Natural killer cell treated with Interleukin-12 subunit alpha and Interleukin-12 subunit beta and Interleukin-15 and Interleukin-18, amount 100 ng/mL, for 72 hours (primary cell): ENCODE results near the gene TLDC2. TPM values are rescaled to one million over a fixed set of nuclear protein-coding genes. Genes with fewer than 3 reads are reported as not detected.
"Not testable (repeated sequence)": the region's sequence is repeated elsewhere in the genome, so short reads cannot be mapped to it uniquely, and the experiment has no call there.

Source experiments
- ATAC-seq, 2 donors: fragments of 150-1000 bp; cut with Tn5 transposase in 1 of 2; sonication (Bioruptor Pico), chemical (Tn5 transposase) in 1 of 2; 2 replicates each; pipeline ENCODE4 v1.10.0; 2021
- DNase-seq: peaks from one replicate; pipeline ENCODE4 v3.0.0; 2022; ENCODE audit warnings: low spot score
- H3K27ac Mint-ChIP-seq, 2 donors: 1 replicate in 1 of 2; 2 replicates in 1 of 2; pipeline ENCODE4 v1.8.0; 2022; ENCODE audit warnings: mixed read lengths in 2 of 2, mild to moderate bottlenecking in 1 of 2, moderate library complexity in 1 of 2
- H3K27me3 Mint-ChIP-seq, 2 donors: 1 replicate in 1 of 2; 2 replicates in 1 of 2; pipeline ENCODE4 v1.8.0; 2022; ENCODE audit warnings: mixed read lengths in 2 of 2
- H3K36me3 Mint-ChIP-seq: one replicate; pipeline ENCODE4 v1.8.0; 2022; ENCODE audit warnings: mixed read lengths
- H3K4me1 Mint-ChIP-seq, 2 donors: 1 replicate in 1 of 2; 2 replicates in 1 of 2; pipeline ENCODE4 v1.8.0; 2022; ENCODE audit warnings: low read depth in 2 of 2, mixed read lengths in 2 of 2, mild to moderate bottlenecking in 1 of 2
- H3K4me3 Mint-ChIP-seq: one replicate; pipeline ENCODE4 v1.8.0; 2022; ENCODE audit warnings: mixed read lengths
- H3K9me3 Mint-ChIP-seq: 2 replicates; pipeline ENCODE4 v1.8.0; 2022; ENCODE audit warnings: mixed read lengths
- total RNA-seq, 2 donors: library from RNA; stranded (reverse); gene quantifications; one replicate each; pipeline ENCODE4 v1.2.3, GENCODE V29; 2022

The TLDC2 gene
- total RNA-seq, 2 donors from 2014 or later = 0.39 TPM; not detected in 1

DNA sequence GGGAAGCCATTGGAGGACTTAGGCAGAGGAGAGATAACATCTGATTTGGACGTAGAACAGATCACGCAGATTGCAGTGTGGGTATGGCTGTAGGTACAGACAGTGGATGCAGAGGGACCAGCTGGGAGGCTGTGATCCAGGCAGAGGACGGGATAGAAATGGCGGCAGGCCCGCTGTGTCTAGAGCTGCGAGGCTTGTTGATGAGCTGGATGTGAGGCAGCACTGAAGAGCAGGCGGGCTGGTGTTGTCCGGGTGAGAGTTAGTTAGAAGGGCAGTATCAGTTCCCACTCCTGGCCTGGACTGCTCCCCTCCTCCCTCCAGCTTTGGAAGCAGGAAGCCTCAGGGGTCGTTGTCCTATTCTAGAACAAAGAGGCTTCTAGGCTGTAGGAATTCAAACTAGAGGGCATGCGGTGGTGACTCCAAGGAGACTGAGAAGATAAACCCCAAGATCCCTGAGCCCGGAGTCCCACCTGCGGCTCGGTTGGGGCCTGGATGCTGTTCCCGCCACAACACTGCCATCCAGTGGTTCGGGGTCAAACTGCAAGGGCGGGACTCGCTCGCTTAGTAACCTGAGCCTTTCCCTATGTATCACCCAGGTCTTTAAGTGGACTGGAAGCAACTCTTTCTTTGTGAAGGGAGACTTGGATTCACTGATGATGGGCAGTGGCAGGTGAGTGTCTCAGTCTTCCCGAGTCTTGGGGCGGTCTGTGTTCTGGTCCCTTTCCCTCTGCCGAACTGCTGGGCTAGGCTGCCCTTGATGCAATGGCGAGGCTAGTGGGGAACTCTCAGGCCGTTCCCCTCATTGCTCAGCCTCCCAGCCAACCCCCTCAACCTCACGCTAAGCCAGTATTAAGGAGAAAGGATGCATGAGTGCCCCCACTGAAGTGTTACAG is 11.2 kb downstream of the TLDC2 start:
- DNase-seq (peak; percentile 76), ATAC-seq (peak; percentile 84)
- Mint-ChIP-seq H3K4me1 (peaks cover 6 to 12% of the 10 kb centered on the region in 2 donors), H3K27ac (peak overlapping the region; percentile 21 to 72), H3K36me3 (peaks cover 6% of the 10 kb centered on the region), H3K4me3 (no peak overlapping the region), H3K27me3 (no peaks in the 10 kb centered on the region), H3K9me3 (no peaks in the 10 kb centered on the region)

- no peak for ATAC-seq
- H3K4me3 Mint-ChIP-seq = no peak overlapping the region
- no peaks in the 10 kb centered on the region for H3K27me3 Mint-ChIP-seq
- no peak for DNase-seq
- peaks cover 6 to 12% of the 10 kb centered on the region in 2 donors for H3K4me1 Mint-ChIP-seq
- H3K9me3 Mint-ChIP-seq = no peaks in the 10 kb centered on the region
- peak overlapping the region in 1 of 2 donors; percentile 21 for H3K27ac Mint-ChIP-seq
- H3K36me3 Mint-ChIP-seq = peaks cover 6% of the 10 kb centered on the region
Measured at GRCh38 chr20:36887752-36888090, 11.8 kb downstream of the TLDC2 start.

- DNase-seq (no peak), ATAC-seq (no peak)
- Mint-ChIP-seq H3K27me3 (no peaks in the 10 kb centered on the region), H3K4me1 (peaks cover 6 to 12% of the 10 kb centered on the region in 2 donors), H3K4me3 (no peak overlapping the region), H3K36me3 (peaks cover 6% of the 10 kb centered on the region), H3K27ac (peak overlapping the region in 1 of 2 donors; percentile 31), H3K9me3 (no peaks in the 10 kb centered on the region)
Measured at GRCh38 chr20:36888880-36889516, 13.1 kb downstream of the TLDC2 start.

GRCh38 chr20:36890586-36890985 is 14.6 kb downstream of the TLDC2 start:
- no peak for ATAC-seq
- no peak for DNase-seq
- peak overlapping the region; percentile 35 to 60 for H3K27ac Mint-ChIP-seq
- peaks cover 10% of the 10 kb centered on the region for H3K36me3 Mint-ChIP-seq
- no peak overlapping the region for H3K4me3 Mint-ChIP-seq
- no peaks in the 10 kb centered on the region for H3K9me3 Mint-ChIP-seq
- no peaks in the 10 kb centered on the region for H3K27me3 Mint-ChIP-seq
- H3K4me1 Mint-ChIP-seq = peaks cover 12 to 14% of the 10 kb centered on the region in 2 donors

GRCh38 chr20:36891211-36891610 is 15.3 kb downstream of the TLDC2 start:
- ATAC-seq = no peak
- Mint-ChIP-seq H3K4me3 (no peak overlapping the region), H3K9me3 (no peaks in the 10 kb centered on the region), H3K27me3 (no peaks in the 10 kb centered on the region), H3K27ac (no peak overlapping the region), H3K36me3 (peaks cover 10% of the 10 kb centered on the region), H3K4me1 (peaks cover 12 to 14% of the 10 kb centered on the region in 2 donors)
- DNase-seq = no peak

DNA sequence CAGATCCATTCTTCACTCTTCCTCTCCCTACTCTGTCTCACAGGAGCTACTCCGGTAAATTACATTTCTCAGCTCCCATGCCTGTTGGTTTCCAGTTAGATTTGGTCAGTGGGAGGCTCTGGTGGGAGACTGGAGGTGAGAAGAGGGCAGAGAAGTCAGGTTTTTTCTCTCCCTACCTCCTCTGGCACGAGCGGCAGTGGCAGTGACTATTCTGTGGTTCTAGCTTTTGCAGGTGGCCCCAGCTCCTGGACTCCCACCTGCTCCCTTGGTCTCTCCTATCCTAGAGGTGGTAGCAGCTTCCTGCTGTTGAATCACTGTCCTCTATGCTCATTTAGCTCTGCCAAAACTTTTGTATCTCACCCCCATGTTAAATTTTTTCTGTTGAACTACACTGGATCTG is 17.9 kb downstream of the TLDC2 start:
- Mint-ChIP-seq H3K4me1 (peaks cover 3 to 8% of the 10 kb centered on the region in 2 donors), H3K36me3 (peaks cover 22% of the 10 kb centered on the region), H3K4me3 (no peak overlapping the region), H3K27ac (no peak overlapping the region), H3K9me3 (no peaks in the 10 kb centered on the region), H3K27me3 (no peaks in the 10 kb centered on the region)
- ATAC-seq (no peak), DNase-seq (no peak)

- H3K27me3 Mint-ChIP-seq = no peaks in the 10 kb centered on the region
- no peak for ATAC-seq
- H3K36me3 Mint-ChIP-seq = peaks cover 26% of the 10 kb centered on the region
- H3K27ac Mint-ChIP-seq = peak overlapping the region; percentile 4 to 35
- no peaks in the 10 kb centered on the region for H3K9me3 Mint-ChIP-seq
- peaks cover 3 to 8% of the 10 kb centered on the region in 2 donors for H3K4me1 Mint-ChIP-seq
- H3K4me3 Mint-ChIP-seq = no peak overlapping the region
- DNase-seq = no peak
Measured at GRCh38 chr20:36895036-36895435, 19.1 kb downstream of the TLDC2 start.

DNA sequence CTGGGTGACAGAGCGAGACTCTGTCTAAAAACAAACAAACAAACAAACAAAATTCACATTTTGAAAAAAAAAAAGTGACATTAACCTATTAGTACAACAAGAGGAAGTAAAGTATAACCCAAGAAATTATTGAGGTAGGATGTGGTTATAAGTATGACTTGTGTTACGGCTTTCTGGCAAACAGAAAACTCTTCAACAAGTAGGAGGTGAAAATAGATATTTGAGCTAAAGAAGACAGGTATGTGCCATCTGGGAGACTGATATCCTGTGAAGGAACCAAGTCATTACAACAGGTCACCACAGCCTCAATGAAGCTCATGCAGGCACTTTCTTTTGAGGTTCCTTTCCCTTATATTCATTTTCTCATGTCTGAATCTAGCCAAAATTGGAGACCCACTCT is 28.8 kb downstream of the TLDC2 start:
- ATAC-seq = no peak
- H3K4me3 Mint-ChIP-seq = no peak overlapping the region

DNA sequence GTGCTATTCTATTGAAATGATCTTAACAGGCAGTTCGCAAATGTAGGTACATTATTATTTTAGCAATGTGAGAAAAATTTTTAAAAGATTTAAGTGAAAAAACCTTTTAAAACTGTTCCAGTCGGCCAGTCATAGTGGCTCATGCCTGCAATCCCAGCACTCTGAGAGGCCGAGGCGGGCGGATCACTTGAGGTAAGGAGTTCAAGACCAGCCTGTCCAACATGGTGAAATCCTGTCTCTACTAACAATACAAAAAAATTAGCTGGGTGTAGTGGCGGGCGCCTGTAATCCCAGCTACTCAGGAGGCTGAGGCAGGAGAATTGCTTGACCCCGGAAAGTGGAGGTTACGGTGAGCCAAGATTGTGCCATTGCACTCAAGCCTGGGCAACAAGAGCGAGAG is 29.6 kb downstream of the TLDC2 start:
- ATAC-seq, DNase-seq, H3K9me3 Mint-ChIP-seq, H3K27me3 Mint-ChIP-seq, H3K4me3 Mint-ChIP-seq, H3K4me1 Mint-ChIP-seq: not testable (repeated sequence)
- Mint-ChIP-seq H3K36me3 (peaks cover 25% of the 10 kb centered on the region), H3K27ac (peak overlapping the region; percentile 77 to 84)

More for the DNA sequence above, 28.8 kb downstream of the TLDC2 start:
- Mint-ChIP-seq H3K9me3 (no peaks in the 10 kb centered on the region), H3K27ac (peak overlapping the region; percentile 77 to 84), H3K27me3 (no peaks in the 10 kb centered on the region), H3K36me3 (peaks cover 26% of the 10 kb centered on the region), H3K4me1 (peaks cover 9 to 10% of the 10 kb centered on the region in 2 donors)
- DNase-seq = no peak

- not testable (repeated sequence) for DNase-seq, ATAC-seq, H3K27me3 Mint-ChIP-seq, H3K9me3 Mint-ChIP-seq, H3K4me1 Mint-ChIP-seq, H3K27ac Mint-ChIP-seq, H3K4me3 Mint-ChIP-seq
- H3K36me3 Mint-ChIP-seq = peaks cover 25% of the 10 kb centered on the region
Measured at GRCh38 chr20:36906086-36906485, 30.1 kb downstream of the TLDC2 start.

DNA sequence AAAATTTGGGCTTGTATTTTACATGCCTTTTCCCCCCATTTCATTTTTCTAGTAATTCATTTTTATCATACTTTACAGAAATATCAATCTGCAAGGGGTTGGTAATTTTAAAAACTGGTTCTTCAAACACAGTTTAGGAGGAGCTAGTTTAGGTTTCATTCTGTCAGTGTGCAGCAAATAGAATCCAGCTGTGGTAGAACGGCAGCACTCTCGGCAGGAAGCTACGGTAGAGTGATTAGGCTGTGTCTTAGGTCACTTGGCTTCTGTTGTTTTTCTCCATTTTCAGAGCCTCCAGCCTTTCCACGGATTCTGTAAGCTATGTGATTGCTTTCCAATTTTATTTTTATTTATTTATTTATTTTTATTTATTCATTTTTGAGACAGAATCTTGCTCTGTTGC is 32.7 kb downstream of the TLDC2 start:
- Mint-ChIP-seq H3K27me3 (no peaks in the 10 kb centered on the region), H3K36me3 (peaks cover 23% of the 10 kb centered on the region), H3K9me3 (no peaks in the 10 kb centered on the region), H3K4me3 (no peak overlapping the region), H3K27ac (no peak overlapping the region), H3K4me1 (peaks cover 9 to 11% of the 10 kb centered on the region in 2 donors)
- ATAC-seq (no peak), DNase-seq (no peak)

- DNase-seq (no peak), ATAC-seq (no peak)
- Mint-ChIP-seq H3K27me3 (no peaks in the 10 kb centered on the region), H3K9me3 (no peaks in the 10 kb centered on the region), H3K4me1 (peaks cover 0 to 9% of the 10 kb centered on the region in 2 donors), H3K27ac (no peak overlapping the region), H3K4me3 (no peak overlapping the region), H3K36me3 (peaks cover 17% of the 10 kb centered on the region)
Measured at GRCh38 chr20:36916199-36916598, 40.3 kb downstream of the TLDC2 start.

DNA sequence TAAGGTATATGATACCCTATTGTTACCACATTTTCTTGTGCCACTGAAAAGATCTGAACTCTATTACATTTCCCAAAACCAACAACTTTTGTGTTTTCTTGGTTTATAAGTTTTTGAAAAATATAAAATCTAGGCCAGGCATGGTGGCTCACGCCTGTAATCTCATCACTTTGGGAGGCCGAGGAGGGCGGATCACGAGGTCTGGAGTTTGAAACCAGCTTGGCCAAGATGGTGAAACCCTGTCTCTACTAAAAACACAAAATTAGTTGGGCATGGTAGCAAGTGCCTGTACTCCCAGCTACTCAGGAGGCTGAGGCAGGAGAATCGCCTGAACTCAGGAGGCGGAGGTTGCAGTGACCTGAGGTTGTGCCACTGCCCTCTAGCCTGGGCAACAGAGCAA is 41.3 kb downstream of the TLDC2 start:
- ATAC-seq (no peak), DNase-seq (no peak)
- no peak overlapping the region for H3K27ac Mint-ChIP-seq
- H3K27me3 Mint-ChIP-seq = no peaks in the 10 kb centered on the region
- H3K36me3 Mint-ChIP-seq = peaks cover 9% of the 10 kb centered on the region
- H3K4me1 Mint-ChIP-seq = peaks cover 0 to 7% of the 10 kb centered on the region in 2 donors
- no peak overlapping the region for H3K4me3 Mint-ChIP-seq
- H3K9me3 Mint-ChIP-seq = no peaks in the 10 kb centered on the region

GRCh38 chr20:36917943-36918342 is 42.0 kb downstream of the TLDC2 start:
- no peak for ATAC-seq

More at GRCh38 chr20:36917943-36918342, 42.0 kb downstream of the TLDC2 start:
- Mint-ChIP-seq H3K9me3 (no peaks in the 10 kb centered on the region), H3K4me3 (no peak overlapping the region), H3K27ac (no peak overlapping the region), H3K36me3 (peaks cover 4% of the 10 kb centered on the region), H3K27me3 (no peaks in the 10 kb centered on the region), H3K4me1 (peaks cover 0 to 5% of the 10 kb centered on the region in 2 donors)
- no peak for DNase-seq
